GM12878 (cell line): ENCODE measurements around the gene TARDBP. TPM values are rescaled to one million over a fixed set of nuclear protein-coding genes. Genes with fewer than 3 reads are reported as not detected.

Source experiments
- ATAC-seq: fragments of 200-7000 bp; cut with Tn5 transposase; 3 replicates; pipeline ENCODE4 v1.9.1; 2020; ENCODE audit warnings: mild to moderate bottlenecking, moderate library complexity
- BruUV-seq: library from RNA; stranded (reverse); fragments of 400-500 nt; replicated peaks from 2 replicates; lab custom pipeline; 2021; lab: Mats Ljungman, UMichigan
- CTCF ChIA-PET: fragments of 300-600 bp; sonication (Branson Sonifier 250); formaldehyde crosslinking; extraction: SDS; loops from one replicate; lab custom pipeline; 2021; ENCODE audit warnings: inconsistent platforms; lab: Yijun Ruan, JAX
- POLR2A ChIA-PET: fragments of 350-600 bp; formaldehyde crosslinking; extraction: SDS; loops from one replicate; lab custom pipeline; 2021; ENCODE audit warnings: inconsistent platforms; lab: Charles Lee
- RAD21 ChIA-PET: fragments of 300-600 bp; sonication (Branson Sonifier 250); formaldehyde crosslinking; loops from one replicate; lab custom pipeline; 2023; ENCODE audit warnings: antibody characterized with exemption; ENCODE audit not compliant: unreplicated experiment; lab: Charles Lee
- SMC1A ChIA-PET: fragments of 300-600 bp; sonication (Branson Sonifier 250); formaldehyde crosslinking; loops from one replicate; lab custom pipeline; 2023; ENCODE audit not compliant: unreplicated experiment, uncharacterized antibody; lab: Charles Lee
- DNase-seq: peaks from one replicate; pipeline ENCODE4 v3.0.0-alpha.2; 2011; ENCODE audit warnings: low read depth, low spot score
- FAIRE-seq: peaks from 3 replicates; lab custom pipeline; 2011; peaks lifted over from hg19 to GRCh38; lab: Jason Lieb, UNC
- H2AFZ ChIP-seq: 2 replicates; pipeline ENCODE4 v1.6.0; 2011; ENCODE audit warnings: low read depth, low read length, control low read depth; ENCODE audit not compliant: control insufficient read depth
- H3K27ac ChIP-seq: 2 replicates; pipeline ENCODE4 v1.5.1; 2011; ENCODE audit warnings: control low read depth; ENCODE audit not compliant: control insufficient read depth, insufficient read depth
- H3K27me3 ChIP-seq, 2 experiments: replicated peaks in 1 of 2; 2 replicates each; pipeline versions ENCODE4 v1.6.0 to v1.6.1; 2011; ENCODE audit warnings: low read length in 1 of 2; ENCODE audit not compliant: control insufficient read depth in 2 of 2, insufficient read depth in 2 of 2
- H3K36me3 ChIP-seq, 2 experiments: 2 replicates each; pipeline ENCODE4 v1.5.1; 2011; ENCODE audit warnings: low read length in 1 of 2; ENCODE audit not compliant: control insufficient read depth in 2 of 2, insufficient read depth in 2 of 2
- H3K4me1 ChIP-seq: 2 replicates; pipeline ENCODE4 v1.6.1; 2011; ENCODE audit warnings: mild to moderate bottlenecking, low read length, moderate library complexity, mixed read lengths; ENCODE audit not compliant: control insufficient read depth, insufficient read depth
- H3K4me2 ChIP-seq: 2 replicates; pipeline ENCODE4 v1.6.0; 2011; ENCODE audit warnings: control low read depth; ENCODE audit not compliant: control insufficient read depth, insufficient read depth
- H3K4me3 ChIP-seq: fragments of 200-600 bp; sonication (generic); 2 replicates; pipeline ENCODE4 v1.5.1; 2016
- H3K79me2 ChIP-seq: 2 replicates; pipeline ENCODE4 v1.6.0; 2011; ENCODE audit warnings: low read length; ENCODE audit not compliant: control insufficient read depth, insufficient read depth
- H3K9ac ChIP-seq: 2 replicates; pipeline ENCODE4 v1.8.0; 2011; ENCODE audit warnings: low read length, control low read depth, mixed read lengths; ENCODE audit not compliant: control insufficient read depth, insufficient read depth
- H3K9me3 ChIP-seq: replicated peaks from 3 replicates; pipeline ENCODE4 v1.5.1; 2011; ENCODE audit warnings: mild to moderate bottlenecking, low read length; ENCODE audit not compliant: control insufficient read depth, insufficient read depth
- H4K20me1 ChIP-seq: 2 replicates; pipeline ENCODE4 v1.6.0; 2011; ENCODE audit not compliant: control insufficient read depth, insufficient read depth
- ELK1 ChIP-seq: IDR thresholded peaks from 2 replicates; pipeline ENCODE4 v1.6.1; 2012; ENCODE audit warnings: low read depth, low read length, improper control_type of control experiment
- EP300 ChIP-seq, 2 experiments: fragments of 150-350 bp in 1 of 2; IDR thresholded peaks; 2 replicates each; pipeline ENCODE4 v1.6.1; 2011 to 2012; ENCODE audit warnings: low read depth in 2 of 2, low read length in 2 of 2, borderline replicate concordance in 1 of 2, improper control_type of control experiment in 1 of 2, inconsistent platforms in 1 of 2; ENCODE audit not compliant: control insufficient read depth in 1 of 2
- IRF4 ChIP-seq: IDR thresholded peaks from 2 replicates; pipeline ENCODE4 v1.6.1; 2011; ENCODE audit warnings: low read depth, low read length
- NBN ChIP-seq: fragments of 450-650 bp; IDR thresholded peaks from 2 replicates; pipeline ENCODE4 v1.6.1; 2016
- PBX3 ChIP-seq: IDR thresholded peaks from 2 replicates; pipeline ENCODE4 v1.6.1; 2011; ENCODE audit warnings: mild to moderate bottlenecking, low read depth, low read length, moderate library complexity; ENCODE audit not compliant: insufficient replicate concordance
- SKIL ChIP-seq: fragments of 450-650 bp; IDR thresholded peaks from 2 replicates; pipeline ENCODE4 v1.6.1; 2017; ENCODE audit warnings: mild to moderate bottlenecking, low read depth, inconsistent platforms; ENCODE audit not compliant: poor library complexity, severe bottlenecking
- SMAD1 ChIP-seq: fragments of 450-650 bp; IDR thresholded peaks from 2 replicates; pipeline ENCODE4 v1.6.1; 2018; ENCODE audit warnings: mild to moderate bottlenecking, low read depth; ENCODE audit not compliant: partially characterized antibody
- STAT3 ChIP-seq: IDR thresholded peaks from 2 replicates; pipeline ENCODE4 v1.6.1; 2011; ENCODE audit warnings: low read depth, low read length, improper control_type of control experiment
- WGBS: methylation state at CpG from one replicate; pipeline ENCODE4 v1.1.6; 2016; ENCODE audit warnings: low lambda C conversion rate; ENCODE audit not compliant: insufficient replicate concordance, insufficient coverage; ENCODE audit errors: missing lambda C conversion rate; 5-methylcytosine and 5-hydroxymethylcytosine counted together
- in situ Hi-C: fragments of 300-500 bp; cut with MboI; formaldehyde crosslinking; loops from 9 replicates; pipeline ENCODE4 v1.14.3; 2018; ENCODE audit warnings: mixed read lengths
- intact Hi-C: fragments of 100-400 bp; cut with micrococcal nuclease; formaldehyde crosslinking; loops from one replicate; pipeline ENCODE4 v1.14.2; 2022; ENCODE audit not compliant: unreplicated experiment
- polyA plus RNA-seq, 11 experiments: library from polyadenylated mRNA; depleted of rRNA in 4 of 11; unstranded in 6 of 11; stranded (reverse) in 5 of 11; fragments of >200 nt; fragmentation: Nextera tagmentation in 4 of 11; fragmentation: Illumina TruSeq in 1 of 11; extraction: Ambion mirVana in 4 of 11; extraction: Trizol in 1 of 11; gene quantifications; 1 replicate in 1 of 11; 2 replicates in 10 of 11; pipeline versions ENCODE4 v1.2.1 to v1.2.3, GENCODE V29; 2011 to 2016; ENCODE audit warnings: inconsistent platforms in 2 of 11, missing spikeins in 2 of 11, low read depth in 1 of 11
- total RNA-seq, 4 experiments: library from RNA; depleted of rRNA in 3 of 4; stranded (reverse); fragments of >200 nt in 3 of 4; fragmentation: Illumina TruSeq in 1 of 4; extraction: Trizol in 1 of 4; gene quantifications; 2 replicates each; pipeline versions ENCODE4 v1.2.1 to v1.2.3, GENCODE V29; 2013 to 2021

Gene TARDBP
- total and polyA plus RNA-seq, 10 of the 15 experiments (the other 5 are each of a cell fraction or from before 2014, with no cell fraction given): 55.6 to 318 (median 192) TPM

GRCh38 chr1:10973552-10973951 is 38.9 kb upstream of the TARDBP start:
- Histone ChIP-seq H3K79me2 (no peaks in the 10 kb centered on the region), H3K36me3 (no peaks in the 10 kb centered on the region), H3K27ac (no peak overlapping the region), H2AFZ (no peak overlapping the region), H3K9me3 (no peaks in the 10 kb centered on the region), H3K27me3 (no peaks in the 10 kb centered on the region), H4K20me1 (no peaks in the 10 kb centered on the region), H3K4me3 (no peak overlapping the region), H3K4me1 (peaks cover 19% of the 10 kb centered on the region), H3K9ac (no peak overlapping the region), H3K4me2 (no peak overlapping the region)
- no TSS peak for BruUV-seq
- ChIA-PET CTCF (no interaction called here), RAD21 (interaction anchor here (0.6 kb wide), 1 partner anchor 28 kb away, joined by 3 read pairs; no protein-coding TSS in a partner anchor), SMC1A (interaction anchor here (1.1 to 2.3 kb wide), 3 partner anchors 7 to 64 kb away, joined by 3 to 4 read pairs (median 4); no protein-coding TSS in a partner anchor), POLR2A (interaction anchor here (1.5 kb wide), 1 partner anchor 12 kb away, joined by 5 read pairs; no protein-coding TSS in a partner anchor)
- DNase-seq (no peak), FAIRE-seq (no peak), ATAC-seq (no peak)
- intact Hi-C loops (no loop called here), in situ Hi-C loops (no loop called here)
- no peak for TF ChIP-seq IRF4
- TF ChIP-seq STAT3: no peak
- TF ChIP-seq ELK1: no peak
- 45% methylated on average over 8 of the region's 10 CpGs for WGBS

GRCh38 chr1:10973956-10974881 is 38.2 kb upstream of the TARDBP start:
- H3K27me3 ChIP-seq: no peaks in the 10 kb centered on the region
- no peak overlapping the region for H3K27ac ChIP-seq
- no peak overlapping the region for H3K4me2 ChIP-seq
- H3K9ac ChIP-seq: no peak overlapping the region
- BruUV-seq: no TSS peak
- TF ChIP-seq NBN (no peak), SMAD1 (no peak), SKIL (no peak), PBX3 (no peak), EP300 (IDR thresholded peaks at IDR 0.05; ENCODE audit: borderline replicate concordance in 1 of 2, control insufficient read depth in 1 of 2, low read depth in 2 of 2, low read length in 2 of 2) (no peak)
- no peaks in the 10 kb centered on the region for H3K9me3 ChIP-seq
- no peaks in the 10 kb centered on the region for H4K20me1 ChIP-seq
- no peak for DNase-seq
- ChIA-PET RAD21 (no interaction called here), CTCF (no interaction called here), POLR2A (interaction anchor here (1.5 kb wide), 1 partner anchor 12 kb away, joined by 5 read pairs; no protein-coding TSS in a partner anchor), SMC1A (interaction anchor here (0.9 to 2.3 kb wide), 4 partner anchors 8 to 64 kb away, joined by 3 to 4 read pairs (median 4); no protein-coding TSS in a partner anchor)
- WGBS: 72% methylated on average over 17 of the region's 17 CpGs
- H3K79me2 ChIP-seq: no peaks in the 10 kb centered on the region
- intact Hi-C loops: no loop called here
- no peak for FAIRE-seq
- H3K36me3 ChIP-seq: no peaks in the 10 kb centered on the region
- no peak for ATAC-seq
- H2AFZ ChIP-seq: no peak overlapping the region
- no peak overlapping the region for H3K4me3 ChIP-seq
- peaks cover 14% of the 10 kb centered on the region for H3K4me1 ChIP-seq
- in situ Hi-C loops: no loop called here
